ENCODE measurements around the gene ADCY5. TPM values are rescaled to one million over a fixed set of nuclear protein-coding genes. Genes with fewer than 3 reads are reported as not detected.
"Not testable (repeated sequence)": the region's sequence is repeated elsewhere in the genome, so short reads cannot be mapped to it uniquely, and the experiment has no call there.

The ADCY5 gene
- total RNA-seq = not detected

DNA sequence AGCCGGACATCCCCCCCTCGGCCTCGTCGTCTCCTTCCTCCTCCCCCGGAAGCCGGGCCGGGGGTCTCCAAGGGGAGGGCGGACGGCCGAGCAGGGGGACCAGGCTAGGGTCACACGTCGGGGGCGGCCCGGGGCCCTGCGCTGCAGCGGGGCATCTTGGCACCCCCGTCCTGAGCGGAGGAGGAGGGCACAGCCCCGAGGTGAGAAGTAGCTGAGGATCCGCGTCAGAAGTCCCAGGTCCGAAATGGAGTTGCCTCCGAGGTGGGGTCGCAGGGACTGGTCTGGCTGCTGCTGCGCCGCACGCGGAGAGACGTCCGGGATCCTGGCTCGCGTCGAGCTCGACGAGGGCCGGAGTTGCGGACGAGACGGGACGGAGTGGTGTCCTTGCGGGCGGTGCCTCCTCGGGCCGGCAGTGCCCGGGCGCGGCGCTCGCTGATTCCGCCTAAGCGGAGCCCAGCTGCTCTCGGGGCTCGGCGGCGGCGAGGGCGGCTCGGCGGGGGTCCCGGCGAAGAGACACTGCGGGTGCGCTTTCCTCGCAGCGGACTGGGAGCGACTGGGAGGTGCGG, at the start of gene ADCY5:
TSS of gene ADCY5 (minus strand) at position 555 of the 566 bp plus-strand sequence. CDS start at position 10, 545 bp downstream.
- no peak for DNase-seq
- H3K27ac Mint-ChIP-seq = no peak within 1 kb of the TSS
- ATAC-seq = peak; percentile 22
- peaks cover 4% of the 10 kb centered on the region for H3K4me1 Mint-ChIP-seq
- CTCF ChIA-PET = interaction anchor here (0.9 to 1.3 kb wide), 3 partner anchors 12 to 110 kb away, joined by 3 to 5 read pairs (median 5); no protein-coding TSS in a partner anchor
- no peak within 1 kb of the TSS for H3K4me3 Mint-ChIP-seq
- H3K36me3 Mint-ChIP-seq = peaks cover 1% of the 10 kb centered on the region
- peaks cover 61% of the 10 kb centered on the region for H3K27me3 Mint-ChIP-seq
- H3K9me3 Mint-ChIP-seq (ENCODE audit: low read depth) = no peaks in the 10 kb centered on the region

DNA sequence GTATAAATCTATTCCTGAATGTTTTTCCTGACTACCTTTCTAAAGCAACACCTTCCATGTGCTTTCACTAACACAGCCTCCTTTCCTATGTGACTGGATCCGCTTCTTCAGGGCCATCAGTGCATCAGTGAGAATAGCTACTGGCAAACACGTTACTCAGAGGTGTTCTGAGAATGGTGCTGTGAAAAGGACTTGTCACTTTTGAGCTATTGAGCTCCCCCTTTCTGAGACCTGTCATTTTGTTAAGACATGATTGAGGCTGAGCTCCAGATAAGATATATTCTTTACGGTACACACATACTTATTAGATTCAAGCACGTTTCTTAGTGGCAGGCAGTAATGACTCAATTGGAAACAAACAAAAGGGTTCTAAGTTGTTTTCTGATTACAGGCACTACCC, 45.0 kb upstream of the ADCY5 start:
- H3K4me1 Mint-ChIP-seq = peaks cover 3% of the 10 kb centered on the region
- DNase-seq (no peak), ATAC-seq (no peak)
- H3K27ac Mint-ChIP-seq = no peak overlapping the region
- H3K9me3 Mint-ChIP-seq (ENCODE audit: low read depth) = no peaks in the 10 kb centered on the region
- no peak overlapping the region for H3K4me3 Mint-ChIP-seq
- H3K36me3 Mint-ChIP-seq = peaks cover 4% of the 10 kb centered on the region
- CTCF ChIA-PET = interaction anchor here (1.5 to 1.7 kb wide), 2 partner anchors 65 to 165 kb away, joined by 4 to 5 read pairs; no protein-coding TSS in a partner anchor
- H3K27me3 Mint-ChIP-seq = no peaks in the 10 kb centered on the region

DNA sequence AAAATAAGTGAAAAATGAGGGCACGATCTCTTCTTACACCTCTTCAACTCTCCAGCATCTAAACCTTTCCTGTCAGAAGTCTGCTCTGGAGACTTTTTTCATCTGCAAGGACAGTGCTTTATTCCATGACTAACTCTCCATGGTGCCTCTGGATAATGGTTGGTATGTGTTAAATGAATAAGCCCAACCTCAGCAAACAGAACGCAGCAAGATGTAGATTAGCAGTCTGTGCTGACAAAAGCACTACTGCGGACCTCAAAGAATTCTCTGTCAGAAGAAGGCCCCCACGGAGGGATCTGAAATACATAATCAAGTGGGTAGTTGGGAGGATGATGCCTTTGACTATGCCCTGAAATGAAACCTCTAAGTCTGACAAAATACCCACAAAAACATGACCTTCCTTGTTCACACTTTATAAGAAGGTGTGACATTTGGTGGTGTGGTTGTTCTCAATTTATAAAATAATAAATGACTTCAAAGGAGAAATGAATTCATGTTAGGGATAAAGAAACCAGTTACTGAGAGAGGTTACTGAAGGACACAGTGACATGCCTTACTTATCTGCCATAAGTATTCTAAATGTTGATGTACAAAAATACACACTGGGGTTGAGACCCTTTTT, 43.2 kb upstream of the ADCY5 start:
- Mint-ChIP-seq H3K27ac (no peak overlapping the region), H3K4me3 (no peak overlapping the region), H3K9me3 (ENCODE audit: low read depth) (no peaks in the 10 kb centered on the region), H3K4me1 (peaks cover 3% of the 10 kb centered on the region), H3K27me3 (no peaks in the 10 kb centered on the region), H3K36me3 (peaks cover 4% of the 10 kb centered on the region)
- no peak for DNase-seq
- no peak for ATAC-seq
- CTCF ChIA-PET = no interaction called here

DNA sequence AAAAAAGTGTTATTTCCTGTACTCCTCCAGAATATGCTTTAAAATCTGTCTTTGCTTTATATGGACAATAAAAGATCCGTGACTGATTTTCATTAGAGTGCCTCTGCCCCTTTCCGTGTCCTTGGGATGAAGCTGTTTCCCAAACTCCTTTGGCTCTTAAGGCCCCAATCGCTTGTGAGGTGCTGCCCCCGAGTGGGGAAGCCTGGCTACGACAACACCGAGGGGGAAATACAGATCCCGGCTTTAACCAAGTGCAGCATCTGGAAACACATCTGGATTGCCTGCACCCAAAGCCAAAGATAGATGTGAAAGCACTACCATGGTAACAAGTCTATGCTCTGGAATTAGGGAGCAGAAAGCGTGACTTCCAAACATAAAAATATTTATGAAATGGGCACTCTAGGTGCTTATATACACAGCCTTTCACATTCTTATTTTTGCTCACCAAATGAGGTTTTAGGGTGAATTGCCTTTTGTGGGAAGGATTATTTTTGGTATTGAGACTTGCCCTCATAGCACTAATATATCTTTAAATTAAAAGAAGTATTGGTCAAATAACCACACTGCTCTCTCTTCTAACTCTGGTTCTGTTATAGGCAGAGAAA, 40.6 kb upstream of the ADCY5 start:
- Mint-ChIP-seq H3K27me3 (no peaks in the 10 kb centered on the region), H3K27ac (no peak overlapping the region), H3K9me3 (ENCODE audit: low read depth) (no peaks in the 10 kb centered on the region), H3K36me3 (peaks cover 2% of the 10 kb centered on the region), H3K4me3 (no peak overlapping the region), H3K4me1 (peaks cover 3% of the 10 kb centered on the region)
- DNase-seq (peak; percentile 59), ATAC-seq (peak; percentile 63)
- CTCF ChIA-PET = interaction anchor here (0.7 to 1.5 kb wide), 8 partner anchors 9 to 163 kb away, joined by 3 to 5 read pairs (median 4); partner anchors contain the start of gene ADCY5

DNA sequence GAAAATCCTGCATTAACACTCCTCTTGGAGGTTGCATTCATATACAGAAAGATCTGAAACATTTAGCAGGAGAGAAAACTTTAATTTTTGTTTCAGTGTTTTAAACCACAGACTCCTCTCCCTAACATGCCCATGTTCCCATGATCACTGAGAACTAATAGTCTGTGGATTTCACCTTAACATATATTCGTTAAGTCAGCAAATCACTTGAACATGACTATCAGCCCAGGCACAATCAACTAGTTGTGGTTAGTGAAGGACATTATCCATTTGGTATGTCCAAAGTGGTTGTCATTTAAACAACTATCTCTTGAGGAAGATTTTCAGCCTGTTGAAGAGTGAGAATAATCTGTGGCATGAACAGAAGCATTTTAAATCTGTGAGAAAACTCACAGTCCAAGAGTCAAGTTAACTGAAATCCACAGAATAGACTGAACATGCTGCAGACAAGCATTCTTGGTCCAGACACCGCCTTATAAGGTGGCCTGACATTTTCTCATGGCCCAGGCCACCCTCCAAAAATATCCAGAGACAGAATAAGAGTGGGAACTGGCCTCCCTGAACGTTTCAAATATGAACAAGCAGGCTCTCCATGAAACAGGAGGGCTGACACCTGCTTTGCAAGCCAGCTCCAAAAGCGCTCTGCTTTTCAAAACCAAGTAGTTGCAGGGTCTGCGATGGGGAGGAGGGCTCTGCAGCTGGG, 39.9 kb upstream of the ADCY5 start:
- no peaks in the 10 kb centered on the region for H3K27me3 Mint-ChIP-seq
- peaks cover 2% of the 10 kb centered on the region for H3K36me3 Mint-ChIP-seq

DNA sequence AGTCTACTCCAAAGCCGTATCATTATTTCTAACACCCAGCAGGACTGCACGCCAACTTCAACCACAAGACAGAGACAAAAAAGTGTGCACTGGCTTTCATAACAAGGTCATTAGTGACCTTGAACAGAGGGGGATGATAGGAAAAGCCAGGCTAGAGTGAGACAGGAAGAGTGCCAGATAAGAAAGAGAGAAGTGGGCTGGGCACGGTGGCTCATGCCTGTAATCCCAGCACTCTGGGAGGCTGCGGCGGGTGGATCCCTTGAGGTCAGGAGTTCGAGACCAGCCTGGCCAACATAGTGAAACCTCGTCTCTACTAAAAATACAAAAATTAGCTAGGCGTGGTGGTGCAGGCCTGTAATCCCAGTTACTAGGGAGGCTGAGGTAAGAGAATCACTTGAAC, 38.2 kb upstream of the ADCY5 start:
- H3K4me1 Mint-ChIP-seq; H3K9me3 Mint-ChIP-seq (ENCODE audit: low read depth); H3K4me3 Mint-ChIP-seq; CTCF ChIA-PET; H3K27me3 Mint-ChIP-seq; DNase-seq; ATAC-seq; H3K27ac Mint-ChIP-seq; H3K36me3 Mint-ChIP-seq: not testable (repeated sequence)

More for the DNA sequence above, 39.9 kb upstream of the ADCY5 start:
- Mint-ChIP-seq H3K9me3 (ENCODE audit: low read depth) (no peaks in the 10 kb centered on the region), H3K27ac (no peak overlapping the region), H3K4me1 (peaks cover 3% of the 10 kb centered on the region), H3K4me3 (no peak overlapping the region)
- CTCF ChIA-PET = interaction anchor here (0.7 to 1.5 kb wide), 8 partner anchors 10 to 162 kb away, joined by 3 to 5 read pairs (median 4); partner anchors contain the start of gene ADCY5
- ATAC-seq (no peak), DNase-seq (no peak)

DNA sequence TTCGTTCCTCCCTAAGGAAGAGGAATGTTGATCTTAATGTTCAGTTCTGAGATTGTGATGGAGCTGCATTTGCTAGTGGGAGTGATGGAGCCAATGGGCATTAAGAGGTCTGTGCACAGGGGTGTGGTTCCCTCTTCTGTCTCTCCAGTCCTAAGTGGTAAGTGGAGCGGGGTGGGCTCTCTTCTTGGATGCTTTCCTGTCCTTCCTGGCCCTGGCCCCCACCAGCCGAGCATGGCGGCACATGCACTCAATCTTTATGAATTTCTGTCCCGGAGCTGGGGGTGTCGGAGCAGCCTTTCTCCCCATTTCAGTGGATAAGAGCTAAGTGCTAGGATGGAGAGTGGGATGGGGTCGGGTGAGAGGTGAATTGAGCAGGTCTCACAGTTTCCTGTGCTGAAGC, 37.6 kb upstream of the ADCY5 start:
- Mint-ChIP-seq H3K4me1 (no peaks in the 10 kb centered on the region), H3K36me3 (no peaks in the 10 kb centered on the region), H3K9me3 (ENCODE audit: low read depth) (no peaks in the 10 kb centered on the region), H3K27ac (no peak overlapping the region), H3K4me3 (no peak overlapping the region), H3K27me3 (no peaks in the 10 kb centered on the region)
- CTCF ChIA-PET = no interaction called here
- DNase-seq (no peak), ATAC-seq (no peak)

DNA sequence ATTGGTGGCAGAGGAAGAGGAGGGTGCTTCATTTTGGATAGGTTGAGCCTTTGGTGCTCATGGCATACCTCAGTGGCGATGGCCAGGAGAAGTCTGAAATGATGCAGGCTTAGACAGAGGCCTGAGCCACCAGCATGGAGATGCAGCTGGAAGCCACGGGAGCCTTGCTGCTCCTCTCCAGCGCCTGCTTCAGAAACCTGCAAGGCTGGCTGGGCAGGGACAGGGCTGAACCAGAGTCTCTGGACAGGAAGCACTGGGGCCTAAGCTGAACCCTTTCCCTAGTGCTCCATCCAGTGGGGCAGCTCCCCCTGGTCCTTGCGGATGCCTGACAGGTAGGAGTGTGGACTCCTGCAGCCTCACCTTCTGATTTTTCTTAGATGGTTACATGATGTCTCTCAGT, 36.7 kb upstream of the ADCY5 start:
- Mint-ChIP-seq H3K27me3 (no peaks in the 10 kb centered on the region), H3K9me3 (ENCODE audit: low read depth) (no peaks in the 10 kb centered on the region), H3K36me3 (no peaks in the 10 kb centered on the region), H3K4me3 (no peak overlapping the region), H3K27ac (no peak overlapping the region), H3K4me1 (no peaks in the 10 kb centered on the region)
- CTCF ChIA-PET = interaction anchor here (1.1 kb wide), 1 partner anchor 10 kb away, joined by 4 read pairs; no protein-coding TSS in a partner anchor
- ATAC-seq (no peak), DNase-seq (no peak)

DNA sequence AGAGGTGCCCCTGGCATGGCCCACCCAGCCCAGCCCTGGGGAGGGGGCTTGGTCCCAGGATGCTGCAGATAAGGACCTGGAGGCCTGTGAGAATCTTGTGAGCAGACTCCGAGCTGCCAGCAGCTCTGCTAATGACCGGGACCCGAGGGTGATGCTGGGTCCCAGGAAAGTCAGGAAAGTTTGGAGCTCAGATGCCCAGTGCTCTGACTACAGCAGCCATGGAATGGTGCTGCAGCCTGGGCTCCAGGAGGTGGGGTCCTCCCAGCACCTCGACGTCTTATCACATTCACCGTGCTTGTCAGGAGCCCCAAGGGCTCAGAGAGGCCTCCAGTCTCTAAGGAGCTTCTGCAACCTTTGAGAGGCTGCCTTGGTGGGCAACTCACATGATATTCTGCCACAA, 34.3 kb upstream of the ADCY5 start:
- peaks cover 7% of the 10 kb centered on the region for H3K27me3 Mint-ChIP-seq
- no peaks in the 10 kb centered on the region for H3K36me3 Mint-ChIP-seq
- CTCF ChIA-PET = no interaction called here

DNA sequence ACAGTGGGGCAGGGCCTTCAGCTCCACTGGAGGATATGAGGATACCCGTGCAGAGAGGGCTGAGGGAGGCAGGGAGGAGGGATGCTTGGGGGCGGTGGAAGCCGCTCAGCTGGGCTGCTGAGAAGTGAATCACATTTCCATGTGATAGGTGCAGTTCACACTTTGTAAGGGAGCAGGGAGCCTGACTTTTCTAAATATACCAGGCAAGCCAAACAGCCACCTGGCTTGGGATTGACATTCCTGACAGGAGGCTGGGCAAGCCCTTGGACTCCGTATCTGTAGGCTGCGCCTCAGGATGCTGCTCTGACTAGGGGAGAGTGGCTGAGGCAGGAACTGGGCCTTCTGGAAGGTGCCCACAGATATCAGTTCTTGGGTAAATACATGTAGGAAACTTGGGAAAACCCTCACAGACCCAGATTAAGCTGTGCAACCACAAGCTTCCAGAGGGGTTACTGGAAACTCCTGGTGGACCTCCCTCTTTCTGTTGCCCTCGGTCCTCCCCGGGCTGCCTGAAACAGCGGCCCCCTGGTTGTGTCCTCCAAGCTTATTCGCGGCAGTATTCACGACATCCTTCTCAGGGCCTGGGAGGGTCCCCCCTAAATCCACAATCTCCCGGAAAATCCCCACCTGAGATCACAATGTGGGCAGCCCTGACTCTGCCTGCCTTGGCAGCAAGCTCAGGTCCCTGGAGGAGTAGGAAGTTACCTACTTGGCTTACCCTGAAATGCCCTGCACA, 33.0 kb upstream of the ADCY5 start:
- Mint-ChIP-seq H3K36me3 (no peaks in the 10 kb centered on the region), H3K27me3 (peaks cover 14% of the 10 kb centered on the region), H3K9me3 (ENCODE audit: low read depth) (no peaks in the 10 kb centered on the region), H3K4me3 (no peak overlapping the region), H3K4me1 (no peaks in the 10 kb centered on the region), H3K27ac (no peak overlapping the region)
- ATAC-seq (no peak), DNase-seq (no peak)
- CTCF ChIA-PET = no interaction called here

More for the DNA sequence above, 34.3 kb upstream of the ADCY5 start:
- H3K9me3 Mint-ChIP-seq (ENCODE audit: low read depth) = no peaks in the 10 kb centered on the region
- no peaks in the 10 kb centered on the region for H3K4me1 Mint-ChIP-seq
- DNase-seq (no peak), ATAC-seq (no peak)
- no peak overlapping the region for H3K27ac Mint-ChIP-seq
- no peak overlapping the region for H3K4me3 Mint-ChIP-seq

DNA sequence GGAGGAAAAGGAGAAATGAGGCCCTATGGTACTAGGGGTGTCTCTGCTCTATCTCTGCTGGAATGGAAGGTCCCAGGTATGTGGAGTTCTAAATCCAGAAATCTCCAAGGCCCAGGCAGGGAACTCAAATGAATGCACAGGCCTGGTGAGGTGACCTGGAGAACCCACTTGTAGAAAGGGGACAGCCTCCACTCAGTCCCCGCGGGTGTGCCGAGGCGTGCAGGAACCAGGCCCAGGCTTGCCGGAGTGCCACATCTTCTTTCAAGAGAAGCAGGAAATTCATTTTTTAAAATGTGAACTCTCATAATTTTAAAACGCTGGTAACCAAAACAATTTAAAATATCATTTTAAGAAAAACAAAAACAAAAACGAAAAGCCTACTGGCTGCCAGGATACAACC, 32.2 kb upstream of the ADCY5 start:
- Mint-ChIP-seq H3K36me3 (no peaks in the 10 kb centered on the region), H3K9me3 (ENCODE audit: low read depth) (no peaks in the 10 kb centered on the region), H3K27ac (no peak overlapping the region), H3K4me3 (no peak overlapping the region), H3K27me3 (peaks cover 15% of the 10 kb centered on the region), H3K4me1 (no peaks in the 10 kb centered on the region)
- CTCF ChIA-PET = no interaction called here
- no peak for DNase-seq
- no peak for ATAC-seq

DNA sequence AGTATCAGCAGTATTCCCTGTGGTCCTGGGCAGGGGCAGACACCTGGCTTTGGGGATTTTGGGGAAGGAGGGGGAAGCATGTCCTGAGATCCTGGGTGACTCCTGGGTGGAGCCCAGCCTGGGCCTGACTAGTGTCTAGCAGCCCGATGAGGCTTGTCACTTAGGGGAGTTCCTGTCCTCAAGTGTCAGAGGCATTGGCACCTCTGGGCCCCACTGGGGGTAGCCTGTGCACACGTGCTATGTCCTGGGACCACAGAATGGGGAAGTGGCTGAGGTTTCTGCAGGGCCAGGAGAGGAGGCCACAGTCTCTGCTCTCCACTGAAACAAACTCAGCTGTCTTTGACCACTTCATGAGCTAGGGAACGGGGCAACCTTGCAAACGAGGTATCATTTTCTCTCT, 31.5 kb upstream of the ADCY5 start:
- Mint-ChIP-seq H3K27me3 (peaks cover 19% of the 10 kb centered on the region), H3K4me3 (no peak overlapping the region), H3K9me3 (ENCODE audit: low read depth) (no peaks in the 10 kb centered on the region), H3K27ac (no peak overlapping the region), H3K36me3 (no peaks in the 10 kb centered on the region), H3K4me1 (no peaks in the 10 kb centered on the region)
- DNase-seq = no peak
- ATAC-seq = no peak
- CTCF ChIA-PET = no interaction called here

DNA sequence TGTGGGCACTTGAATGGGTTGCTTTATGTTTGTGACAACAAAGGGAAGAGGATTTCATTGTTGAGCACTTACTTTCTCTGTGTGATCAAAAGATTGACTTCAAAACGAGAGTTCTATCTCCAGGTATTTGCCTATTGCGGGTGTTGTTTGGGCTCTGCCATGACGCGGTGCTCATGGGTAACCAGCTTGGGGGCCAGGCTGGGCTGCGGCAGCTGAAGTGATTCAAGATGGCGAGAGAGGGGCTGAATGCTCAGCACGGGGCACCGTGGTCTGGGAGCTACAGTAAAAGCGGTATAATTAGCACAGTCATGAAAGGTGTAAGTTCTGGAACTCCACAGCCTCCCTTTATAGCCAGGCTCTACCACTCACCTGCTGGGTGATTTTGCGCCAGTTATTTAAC, 31.0 kb upstream of the ADCY5 start:
- H3K4me3 Mint-ChIP-seq = no peak overlapping the region
- ATAC-seq (no peak), DNase-seq (no peak)
- H3K9me3 Mint-ChIP-seq (ENCODE audit: low read depth) = no peaks in the 10 kb centered on the region
- no peak overlapping the region for H3K27ac Mint-ChIP-seq
- no peaks in the 10 kb centered on the region for H3K36me3 Mint-ChIP-seq
- CTCF ChIA-PET = no interaction called here
- H3K27me3 Mint-ChIP-seq = peaks cover 19% of the 10 kb centered on the region
- H3K4me1 Mint-ChIP-seq = no peaks in the 10 kb centered on the region

Measured in activated CD8-positive, alpha-beta memory T cell treated with anti-CD3 and anti-CD28 coated beads, Interleukin-2, amount 10 ng/mL, durations not matched to agents 7 days and 5 days (primary cell).